GM23338 (cell line): ENCODE results near the gene TANC2. TPM values are rescaled to one million over a fixed set of nuclear protein-coding genes. Genes with fewer than 3 reads are reported as not detected.

ENCODE experiments used
- ATAC-seq: fragments of 200-7000 bp; cut with Tn5 transposase; 3 replicates; pipeline ENCODE4 v1.9.1; 2020
- DNase-seq: peaks from one replicate; pipeline ENCODE4 v3.0.0-alpha.2; 2015; ENCODE audit warnings: low spot score
- H2AFZ ChIP-seq: fragments of 200-600 bp; sonication (generic); 2 replicates; pipeline ENCODE4 v1.8.0; 2016; ENCODE audit warnings: antibody characterized with exemption, mild to moderate bottlenecking, moderate library complexity
- H3F3A ChIP-seq: fragments of 200-600 bp; sonication (generic); replicated peaks from 2 replicates; pipeline ENCODE4 v1.8.0; 2017; ENCODE audit warnings: antibody characterized with exemption, mixed run types, low read depth
- H3K27ac ChIP-seq: fragments of 200-600 bp; sonication (generic); 2 replicates; pipeline ENCODE4 v1.6.1; 2016; ENCODE audit warnings: low read depth
- H3K27me3 ChIP-seq: fragments of 200-600 bp; sonication (generic); 2 replicates; pipeline ENCODE4 v1.8.0; 2016; ENCODE audit warnings: mild to moderate bottlenecking, mixed run types, moderate library complexity; ENCODE audit not compliant: insufficient read depth
- H3K36me3 ChIP-seq: fragments of 200-600 bp; sonication (generic); 2 replicates; pipeline ENCODE4 v1.8.0; 2016; ENCODE audit warnings: mild to moderate bottlenecking; ENCODE audit not compliant: insufficient read depth
- H3K4me1 ChIP-seq: fragments of 200-600 bp; sonication (generic); 2 replicates; pipeline ENCODE4 v1.8.0; 2016; ENCODE audit warnings: mild to moderate bottlenecking, moderate library complexity; ENCODE audit not compliant: insufficient read depth
- H3K4me2 ChIP-seq: fragments of 200-600 bp; sonication (generic); 2 replicates; pipeline ENCODE4 v1.7.1; 2017; ENCODE audit warnings: mixed run types
- H3K4me3 ChIP-seq: fragments of 200-600 bp; sonication (generic); 2 replicates; pipeline ENCODE4 v1.6.1; 2016; ENCODE audit warnings: mixed run types
- H3K79me2 ChIP-seq: fragments of 200-600 bp; sonication (generic); replicated peaks from 2 replicates; pipeline ENCODE4 v1.8.0; 2017; ENCODE audit warnings: mild to moderate bottlenecking; ENCODE audit not compliant: insufficient read depth
- H3K9me2 ChIP-seq: fragments of 200-600 bp; sonication (generic); 2 replicates; pipeline ENCODE4 v1.8.0; 2017; ENCODE audit not compliant: insufficient read depth
- H4K20me1 ChIP-seq: fragments of 200-600 bp; sonication (generic); replicated peaks from 2 replicates; pipeline ENCODE4 v1.8.0; 2017; ENCODE audit warnings: mild to moderate bottlenecking; ENCODE audit not compliant: insufficient read depth
- H3K27ac Mint-ChIP-seq: 2 replicates; pipeline ENCODE4 v1.8.0; 2020; ENCODE audit warnings: inconsistent platforms, mild to moderate bottlenecking, moderate library complexity, mixed read lengths
- H3K27me3 Mint-ChIP-seq: 3 replicates; pipeline ENCODE4 v1.8.0; 2022; ENCODE audit warnings: low read depth, mild to moderate bottlenecking, moderate library complexity, mixed read lengths, inconsistent platforms; ENCODE audit not compliant: insufficient read depth, poor library complexity
- H3K36me3 Mint-ChIP-seq: 3 replicates; pipeline ENCODE4 v1.8.0; 2021; ENCODE audit warnings: low read depth, mild to moderate bottlenecking, inconsistent platforms, moderate library complexity, mixed read lengths
- H3K4me1 Mint-ChIP-seq: 3 replicates; pipeline ENCODE4 v1.8.0; 2020; ENCODE audit warnings: mild to moderate bottlenecking, inconsistent platforms, mixed read lengths
- H3K4me3 Mint-ChIP-seq: 3 replicates; pipeline ENCODE4 v1.8.0; 2021; ENCODE audit warnings: moderate library complexity, mild to moderate bottlenecking, inconsistent platforms, mixed read lengths
- H3K9me3 Mint-ChIP-seq: 3 replicates; pipeline ENCODE4 v1.8.0; 2020; ENCODE audit warnings: moderate library complexity, mild to moderate bottlenecking, inconsistent platforms, mixed read lengths
- EZH2 ChIP-seq: fragments of 200-600 bp; sonication (generic); IDR thresholded peaks from one replicate; pipeline ENCODE4 v1.8.0; 2017; ENCODE audit warnings: antibody characterized with exemption, mild to moderate bottlenecking, low read depth; ENCODE audit not compliant: unreplicated experiment
- POLR2AphosphoS5 ChIP-seq: IDR thresholded peaks from 2 replicates; pipeline ENCODE4 v1.6.1; 2016; ENCODE audit warnings: antibody characterized with exemption, low read depth
- ZNF331 ChIP-seq: fragments of 250-450 bp; sonication (Bioruptor Pico); IDR thresholded peaks from 2 replicates; pipeline ENCODE4 v1.5.0; 2020; ENCODE audit warnings: low read depth, mild to moderate bottlenecking, moderate library complexity
- polyA plus RNA-seq: library from polyadenylated mRNA; unstranded; fragments of >200 nt; fragmentation: Nextera tagmentation; extraction: Ambion mirVana; gene quantifications from 2 replicates; pipeline ENCODE4 v1.2.1, GENCODE V29; 2016
- total RNA-seq: library from RNA; depleted of rRNA; stranded (reverse); fragments of >200 nt; shearing (Covaris generic); gene quantifications from 2 replicates; pipeline ENCODE4 v1.2.3, GENCODE V29; 2014
- TF ChIP-seq, protein P1 (sequence below): fragments of 250-450 bp; sonication (Bioruptor Pico); IDR thresholded peaks from 2 replicates; pipeline ENCODE4 v1.5.0; 2020; ENCODE audit warnings: mild to moderate bottlenecking, moderate library complexity

TANC2 gene
- total and polyA plus RNA-seq, 2 experiments from 2014 or later = 1.7 to 5.9 TPM

DNA sequence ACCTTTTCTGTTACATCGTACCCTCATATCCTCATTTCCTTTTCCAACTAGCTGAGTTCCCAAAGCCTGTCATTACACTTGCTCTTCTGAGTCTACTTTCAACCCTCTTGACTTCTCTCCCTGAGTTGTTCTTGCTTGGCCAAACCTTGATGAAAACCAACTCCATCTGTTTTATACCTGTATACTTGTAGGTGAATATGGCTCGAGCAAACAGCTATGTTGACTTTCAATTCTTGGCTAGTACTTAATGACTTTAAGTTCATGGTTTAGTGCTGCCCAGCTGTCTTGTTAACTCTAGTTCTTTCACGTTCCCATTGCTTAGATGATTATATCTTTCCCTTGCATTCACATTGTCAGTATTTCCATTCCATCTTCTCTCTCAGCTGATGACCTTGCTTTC is 14.8 kb downstream of the TANC2 start (continued):
- TF ChIP-seq, protein P1, sequence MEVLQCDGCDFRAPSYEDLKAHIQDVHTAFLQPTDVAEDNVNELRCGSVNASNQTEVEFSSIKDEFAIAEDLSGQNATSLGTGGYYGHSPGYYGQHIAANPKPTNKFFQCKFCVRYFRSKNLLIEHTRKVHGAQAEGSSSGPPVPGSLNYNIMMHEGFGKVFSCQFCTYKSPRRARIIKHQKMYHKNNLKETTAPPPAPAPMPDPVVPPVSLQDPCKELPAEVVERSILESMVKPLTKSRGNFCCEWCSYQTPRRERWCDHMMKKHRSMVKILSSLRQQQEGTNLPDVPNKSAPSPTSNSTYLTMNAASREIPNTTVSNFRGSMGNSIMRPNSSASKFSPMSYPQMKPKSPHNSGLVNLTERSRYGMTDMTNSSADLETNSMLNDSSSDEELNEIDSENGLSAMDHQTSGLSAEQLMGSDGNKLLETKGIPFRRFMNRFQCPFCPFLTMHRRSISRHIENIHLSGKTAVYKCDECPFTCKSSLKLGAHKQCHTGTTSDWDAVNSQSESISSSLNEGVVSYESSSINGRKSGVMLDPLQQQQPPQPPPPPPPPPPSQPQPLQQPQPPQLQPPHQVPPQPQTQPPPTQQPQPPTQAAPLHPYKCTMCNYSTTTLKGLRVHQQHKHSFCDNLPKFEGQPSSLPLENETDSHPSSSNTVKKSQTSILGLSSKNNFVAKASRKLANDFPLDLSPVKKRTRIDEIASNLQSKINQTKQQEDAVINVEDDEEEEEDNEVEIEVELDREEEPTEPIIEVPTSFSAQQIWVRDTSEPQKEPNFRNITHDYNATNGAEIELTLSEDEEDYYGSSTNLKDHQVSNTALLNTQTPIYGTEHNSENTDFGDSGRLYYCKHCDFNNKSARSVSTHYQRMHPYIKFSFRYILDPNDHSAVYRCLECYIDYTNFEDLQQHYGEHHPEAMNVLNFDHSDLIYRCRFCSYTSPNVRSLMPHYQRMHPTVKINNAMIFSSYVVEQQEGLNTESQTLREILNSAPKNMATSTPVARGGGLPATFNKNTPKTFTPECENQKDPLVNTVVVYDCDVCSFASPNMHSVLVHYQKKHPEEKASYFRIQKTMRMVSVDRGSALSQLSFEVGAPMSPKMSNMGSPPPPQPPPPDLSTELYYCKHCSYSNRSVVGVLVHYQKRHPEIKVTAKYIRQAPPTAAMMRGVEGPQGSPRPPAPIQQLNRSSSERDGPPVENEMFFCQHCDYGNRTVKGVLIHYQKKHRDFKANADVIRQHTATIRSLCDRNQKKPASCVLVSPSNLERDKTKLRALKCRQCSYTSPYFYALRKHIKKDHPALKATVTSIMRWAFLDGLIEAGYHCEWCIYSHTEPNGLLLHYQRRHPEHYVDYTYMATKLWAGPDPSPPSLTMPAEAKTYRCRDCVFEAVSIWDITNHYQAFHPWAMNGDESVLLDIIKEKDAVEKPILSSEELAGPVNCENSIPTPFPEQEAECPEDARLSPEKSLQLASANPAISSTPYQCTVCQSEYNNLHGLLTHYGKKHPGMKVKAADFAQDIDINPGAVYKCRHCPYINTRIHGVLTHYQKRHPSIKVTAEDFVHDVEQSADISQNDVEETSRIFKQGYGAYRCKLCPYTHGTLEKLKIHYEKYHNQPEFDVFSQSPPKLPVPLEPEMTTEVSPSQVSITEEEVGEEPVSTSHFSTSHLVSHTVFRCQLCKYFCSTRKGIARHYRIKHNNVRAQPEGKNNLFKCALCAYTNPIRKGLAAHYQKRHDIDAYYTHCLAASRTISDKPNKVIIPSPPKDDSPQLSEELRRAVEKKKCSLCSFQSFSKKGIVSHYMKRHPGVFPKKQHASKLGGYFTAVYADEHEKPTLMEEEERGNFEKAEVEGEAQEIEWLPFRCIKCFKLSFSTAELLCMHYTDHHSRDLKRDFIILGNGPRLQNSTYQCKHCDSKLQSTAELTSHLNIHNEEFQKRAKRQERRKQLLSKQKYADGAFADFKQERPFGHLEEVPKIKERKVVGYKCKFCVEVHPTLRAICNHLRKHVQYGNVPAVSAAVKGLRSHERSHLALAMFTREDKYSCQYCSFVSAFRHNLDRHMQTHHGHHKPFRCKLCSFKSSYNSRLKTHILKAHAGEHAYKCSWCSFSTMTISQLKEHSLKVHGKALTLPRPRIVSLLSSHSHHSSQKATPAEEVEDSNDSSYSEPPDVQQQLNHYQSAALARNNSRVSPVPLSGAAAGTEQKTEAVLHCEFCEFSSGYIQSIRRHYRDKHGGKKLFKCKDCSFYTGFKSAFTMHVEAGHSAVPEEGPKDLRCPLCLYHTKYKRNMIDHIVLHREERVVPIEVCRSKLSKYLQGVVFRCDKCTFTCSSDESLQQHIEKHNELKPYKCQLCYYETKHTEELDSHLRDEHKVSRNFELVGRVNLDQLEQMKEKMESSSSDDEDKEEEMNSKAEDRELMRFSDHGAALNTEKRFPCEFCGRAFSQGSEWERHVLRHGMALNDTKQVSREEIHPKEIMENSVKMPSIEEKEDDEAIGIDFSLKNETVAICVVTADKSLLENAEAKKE (CRISPR knock-in tag) = no peak

DNA sequence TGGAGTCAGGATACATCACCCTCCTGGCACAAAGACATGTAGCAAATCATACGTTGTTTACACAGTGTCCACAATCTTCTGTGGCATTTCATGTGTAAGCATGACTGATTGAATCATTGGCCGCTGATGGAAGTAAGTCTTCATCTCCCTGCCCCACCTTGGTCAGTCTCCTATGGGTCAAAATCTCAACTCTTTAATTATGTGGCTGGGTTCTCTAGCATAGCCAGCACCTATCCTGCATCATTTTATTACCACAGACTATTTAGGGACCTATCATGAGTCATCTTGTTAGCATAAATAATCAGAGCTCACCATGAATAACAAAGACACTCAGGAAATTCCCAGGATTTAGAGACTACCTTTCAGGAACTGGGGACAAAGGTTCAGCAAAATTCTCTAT is 15.9 kb downstream of the TANC2 start:
- H3K4me1 ChIP-seq = 0 out of 2 replicates have a peak, but pooled peaks cover 4% of the 10 kb centered on the region
- Mint-ChIP-seq H3K9me3 (peaks cover 17% of the 10 kb centered on the region; the same call in 2 of the 3 replicates), H3K4me1 (no peaks in the 10 kb centered on the region), H3K36me3 (peaks cover 9% of the 10 kb centered on the region; the same call in 2 of the 3 replicates), H3K27me3 (peaks cover 2% of the 10 kb centered on the region), H3K27ac (no peak overlapping the region), H3K4me3 (no peak overlapping the region)
- no peak overlapping the region for H3K27ac ChIP-seq
- DNase-seq (peak; percentile 24), ATAC-seq (no peak)
- no peak overlapping the region for H3K4me3 ChIP-seq
- H4K20me1 ChIP-seq = no peaks in the 10 kb centered on the region; the same call in 1 of the 2 replicates
- H3K4me2 ChIP-seq = no peak overlapping the region
- peaks cover 14% of the 10 kb centered on the region; the same call in 1 of the 2 replicates for H3K79me2 ChIP-seq
- no peak overlapping the region for H2AFZ ChIP-seq
- H3K36me3 ChIP-seq = peaks cover 3% of the 10 kb centered on the region; the same call in 1 of the 2 replicates
- peaks cover 14% of the 10 kb centered on the region for H3K27me3 ChIP-seq
- TF ChIP-seq ZNF331 = no peak
- no peaks in the 10 kb centered on the region for H3F3A ChIP-seq
- H3K9me2 ChIP-seq = no peaks in the 10 kb centered on the region

DNA sequence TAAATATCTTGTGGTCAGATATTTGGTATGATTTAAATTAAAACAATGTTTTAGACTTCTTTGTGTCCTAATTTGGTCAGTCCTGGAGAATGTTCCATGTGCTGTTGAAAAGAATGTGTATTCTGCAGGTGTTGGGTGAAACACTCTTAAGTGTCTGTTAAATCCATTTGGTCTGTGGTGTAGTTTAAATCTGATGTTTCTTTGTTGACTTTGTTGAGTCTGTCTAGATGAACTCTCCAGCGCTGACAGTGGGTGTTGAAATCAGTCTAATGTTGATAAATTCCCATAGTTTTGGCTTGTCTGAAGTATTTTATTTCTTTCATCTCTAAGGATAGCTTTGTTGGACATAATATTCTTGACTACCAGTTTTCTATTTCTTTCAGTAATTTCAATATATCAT is 18.8 kb downstream of the TANC2 start:
- ATAC-seq = no peak
- peaks cover 14% of the 10 kb centered on the region for H3K27me3 ChIP-seq
- no peak overlapping the region for H3K27ac Mint-ChIP-seq
- peaks cover 6% of the 10 kb centered on the region; the same call in 1 of the 3 replicates for H3K36me3 Mint-ChIP-seq
- H3K27ac ChIP-seq = no peak overlapping the region
- peaks cover 10% of the 10 kb centered on the region; the same call in 1 of the 2 replicates for H3K79me2 ChIP-seq
- H3F3A ChIP-seq = no peaks in the 10 kb centered on the region
- peaks cover 4% of the 10 kb centered on the region; the same call in 1 of the 2 replicates for H4K20me1 ChIP-seq
- no peaks in the 10 kb centered on the region for H3K36me3 ChIP-seq
- no peak overlapping the region for H2AFZ ChIP-seq
- no peaks in the 10 kb centered on the region for H3K4me1 Mint-ChIP-seq
- H3K9me2 ChIP-seq = no peaks in the 10 kb centered on the region
- no peak overlapping the region for H3K4me3 ChIP-seq
- no peak for DNase-seq
- H3K4me3 Mint-ChIP-seq = no peak overlapping the region
- H3K4me2 ChIP-seq = no peak overlapping the region
- peaks cover 11% of the 10 kb centered on the region; the same call in 2 of the 3 replicates for H3K9me3 Mint-ChIP-seq
- 0 out of 2 replicates have a peak, but pooled peaks cover 4% of the 10 kb centered on the region for H3K4me1 ChIP-seq
- H3K27me3 Mint-ChIP-seq = peaks cover 4% of the 10 kb centered on the region
- TF ChIP-seq, protein P1 (CRISPR knock-in tag) = no peak
- TF ChIP-seq EZH2 = no peak
- no peak for TF ChIP-seq POLR2AphosphoS5
